Breast epithelium (tissue), 4 donors: Measurements from ENCODE around the gene PTPN1. TPM values are rescaled to one million over a fixed set of nuclear protein-coding genes. Genes with fewer than 3 reads are reported as not detected.

Source experiments
- DNase-seq, 2 donors: peaks; one replicate each; pipeline ENCODE4 v3.0.0-alpha.2; 2019; ENCODE audit warnings: low spot score in 2 of 2
- H3K27ac ChIP-seq, 2 donors: fragments of 200-600 bp; sonication (generic) in 1 of 2; one replicate each; pipeline ENCODE4 v1.5.1; 2016 to 2019; ENCODE audit warnings: mild to moderate bottlenecking in 1 of 2
- H3K27me3 ChIP-seq, 2 donors: fragments of 200-600 bp; sonication (generic) in 1 of 2; one replicate each; pipeline versions ENCODE4 v1.5.1 to v1.6.0; 2017 to 2019; ENCODE audit warnings: control low read depth in 1 of 2, mild to moderate bottlenecking in 1 of 2
- H3K36me3 ChIP-seq: fragments of 200-600 bp; one replicate; pipeline ENCODE4 v1.5.1; 2019
- H3K4me1 ChIP-seq, 2 donors: fragments of 200-600 bp; sonication (generic); one replicate each; pipeline ENCODE4 v1.5.1; 2016 to 2019; ENCODE audit warnings: control low read depth in 1 of 2
- H3K4me3 ChIP-seq, 3 donors: fragments of 200-600 bp; sonication (generic); 1 replicate in 2 of 3; 2 replicates in 1 of 3; pipeline ENCODE4 v1.5.1; 2016 to 2019; ENCODE audit warnings: mild to moderate bottlenecking in 3 of 3, moderate library complexity in 2 of 3
- H3K9me3 ChIP-seq, 2 donors: fragments of 200-600 bp; sonication (generic) in 1 of 2; one replicate each; pipeline ENCODE4 v1.5.1; 2016 to 2019; ENCODE audit warnings: control low read depth in 1 of 2
- POLR2A ChIP-seq: fragments of 450-650 bp; IDR thresholded peaks from one replicate; pipeline ENCODE4 v1.6.1; 2016; ENCODE audit warnings: antibody characterized with exemption, mild to moderate bottlenecking, moderate library complexity
- POLR2AphosphoS5 ChIP-seq, 3 donors: sonication (generic); formaldehyde crosslinking; IDR thresholded peaks; one replicate each; pipeline ENCODE4 v1.6.1; 2017; ENCODE audit warnings: antibody characterized with exemption in 3 of 3
- intact Hi-C: fragments of 100-400 bp; cut with DNase I; formaldehyde crosslinking; loops from one replicate; pipeline ENCODE4 v1.15.1; 2023; ENCODE audit warnings: low total_unique reads
- total RNA-seq, 3 donors: library from RNA; depleted of rRNA; stranded (reverse); fragments of >200 nt; gene quantifications; one replicate each; pipeline ENCODE4 v1.1.0, GENCODE V29; 2016
- TF ChIP-seq, protein P1 (sequence below), 3 donors: fragments of 450-650 bp; IDR thresholded peaks; one replicate each; pipeline ENCODE4 v1.5.1; 2016 to 2017; ENCODE audit warnings: antibody characterized with exemption in 3 of 3, mild to moderate bottlenecking in 3 of 3, moderate library complexity in 3 of 3

PTPN1 gene
- total RNA-seq, 3 donors from 2014 or later, result 23.8 to 29.2 (median 28.5) TPM

DNA sequence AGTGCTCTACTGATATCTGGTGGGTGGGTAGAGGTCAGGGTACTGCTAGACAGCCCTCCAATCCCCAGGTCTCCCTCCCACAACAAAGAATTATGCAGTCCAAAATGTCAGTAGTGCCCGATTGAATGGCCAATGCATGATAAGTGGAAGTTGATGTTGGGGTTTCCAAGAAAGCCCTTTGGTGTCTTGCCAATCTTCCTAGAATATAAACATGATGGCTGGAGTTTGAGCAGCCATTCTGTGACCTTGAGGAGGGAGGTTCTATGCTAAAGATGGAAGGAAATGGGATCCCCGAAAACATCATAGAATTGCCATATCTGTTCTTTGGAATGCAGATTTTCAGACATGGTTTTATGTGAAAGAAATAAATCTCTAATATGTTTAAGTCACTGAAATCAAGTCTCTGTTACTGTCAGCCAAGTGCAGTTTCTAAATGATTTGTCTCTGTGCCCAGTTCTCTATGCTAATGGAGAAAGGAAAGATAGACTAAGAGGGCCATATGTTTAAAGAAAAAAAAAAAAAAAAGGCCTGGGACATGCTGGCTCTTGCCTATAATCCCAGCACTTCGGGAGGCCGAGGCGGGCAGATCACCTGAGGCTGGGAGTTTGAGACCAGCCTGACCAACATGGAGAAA is 32.8 kb upstream of the PTPN1 start:
- intact Hi-C loops, result no loop called here
- DNase-seq, result no peak
- no peaks in the 10 kb centered on the region for H3K36me3 ChIP-seq
- no peaks in the 10 kb centered on the region for H3K27me3 ChIP-seq
- H3K4me1 ChIP-seq, result no peaks in the 10 kb centered on the region
- no peak overlapping the region for H3K4me3 ChIP-seq
- TF ChIP-seq POLR2A, result no peak
- TF ChIP-seq POLR2AphosphoS5 (IDR thresholded peaks at IDR 0.05), result no peak
- TF ChIP-seq, protein P1, sequence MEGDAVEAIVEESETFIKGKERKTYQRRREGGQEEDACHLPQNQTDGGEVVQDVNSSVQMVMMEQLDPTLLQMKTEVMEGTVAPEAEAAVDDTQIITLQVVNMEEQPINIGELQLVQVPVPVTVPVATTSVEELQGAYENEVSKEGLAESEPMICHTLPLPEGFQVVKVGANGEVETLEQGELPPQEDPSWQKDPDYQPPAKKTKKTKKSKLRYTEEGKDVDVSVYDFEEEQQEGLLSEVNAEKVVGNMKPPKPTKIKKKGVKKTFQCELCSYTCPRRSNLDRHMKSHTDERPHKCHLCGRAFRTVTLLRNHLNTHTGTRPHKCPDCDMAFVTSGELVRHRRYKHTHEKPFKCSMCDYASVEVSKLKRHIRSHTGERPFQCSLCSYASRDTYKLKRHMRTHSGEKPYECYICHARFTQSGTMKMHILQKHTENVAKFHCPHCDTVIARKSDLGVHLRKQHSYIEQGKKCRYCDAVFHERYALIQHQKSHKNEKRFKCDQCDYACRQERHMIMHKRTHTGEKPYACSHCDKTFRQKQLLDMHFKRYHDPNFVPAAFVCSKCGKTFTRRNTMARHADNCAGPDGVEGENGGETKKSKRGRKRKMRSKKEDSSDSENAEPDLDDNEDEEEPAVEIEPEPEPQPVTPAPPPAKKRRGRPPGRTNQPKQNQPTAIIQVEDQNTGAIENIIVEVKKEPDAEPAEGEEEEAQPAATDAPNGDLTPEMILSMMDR (IDR thresholded peaks at IDR 0.05), result no peak
- no peaks in the 10 kb centered on the region for H3K9me3 ChIP-seq
- no peak overlapping the region for H3K27ac ChIP-seq

DNA sequence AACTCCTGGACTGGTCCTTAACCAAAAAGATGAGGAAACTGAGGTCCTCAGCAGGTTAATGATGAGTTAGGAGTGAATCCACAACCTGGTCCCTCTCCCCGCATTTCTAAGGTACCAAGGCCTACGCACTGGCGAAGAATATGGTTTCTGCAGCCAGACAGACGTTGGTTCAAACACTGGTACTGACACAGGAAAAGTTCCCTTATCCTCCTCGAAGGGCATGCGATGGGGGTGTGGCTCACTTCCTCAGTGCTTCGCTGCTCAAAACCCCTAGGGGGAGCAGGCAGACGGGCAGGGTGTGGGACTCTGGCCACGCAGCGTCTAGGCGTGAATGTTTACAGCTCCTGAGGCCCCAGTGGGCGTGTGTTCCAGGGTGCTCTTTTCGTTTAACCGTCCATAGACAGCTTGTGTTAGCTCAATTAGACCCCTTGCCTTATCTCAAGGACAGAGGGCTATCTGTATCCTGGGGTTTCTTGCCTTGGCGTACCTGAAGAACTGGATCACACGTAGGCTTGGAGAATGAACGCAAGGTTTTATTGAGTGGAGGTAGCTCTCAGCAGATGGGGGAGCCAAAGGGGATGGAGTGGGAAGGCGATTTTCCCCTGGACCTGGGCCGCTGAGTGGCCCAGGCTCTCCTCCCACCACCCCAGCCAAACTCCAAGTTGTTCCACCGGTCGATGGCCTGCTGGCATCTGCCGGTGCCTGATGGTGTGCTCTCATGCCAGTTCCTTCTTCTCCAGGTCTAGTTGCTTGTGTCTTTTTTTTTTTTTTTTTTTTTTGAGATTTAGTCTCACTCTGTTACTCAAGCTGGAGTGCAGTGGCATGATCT is 31.8 kb upstream of the PTPN1 start:
- Histone ChIP-seq H3K27ac (no peak overlapping the region), H3K4me3 (no peak overlapping the region), H3K9me3 (no peaks in the 10 kb centered on the region), H3K4me1 (no peaks in the 10 kb centered on the region), H3K36me3 (no peaks in the 10 kb centered on the region), H3K27me3 (no peaks in the 10 kb centered on the region)
- peak; percentile 44 to 70 for DNase-seq
- intact Hi-C loops, result no loop called here
- TF ChIP-seq, protein P1 (IDR thresholded peaks at IDR 0.05), result peak; percentile 11 to 63 (median 60)
- TF ChIP-seq POLR2A, result no peak
- TF ChIP-seq POLR2AphosphoS5 (IDR thresholded peaks at IDR 0.05), result no peak

DNA sequence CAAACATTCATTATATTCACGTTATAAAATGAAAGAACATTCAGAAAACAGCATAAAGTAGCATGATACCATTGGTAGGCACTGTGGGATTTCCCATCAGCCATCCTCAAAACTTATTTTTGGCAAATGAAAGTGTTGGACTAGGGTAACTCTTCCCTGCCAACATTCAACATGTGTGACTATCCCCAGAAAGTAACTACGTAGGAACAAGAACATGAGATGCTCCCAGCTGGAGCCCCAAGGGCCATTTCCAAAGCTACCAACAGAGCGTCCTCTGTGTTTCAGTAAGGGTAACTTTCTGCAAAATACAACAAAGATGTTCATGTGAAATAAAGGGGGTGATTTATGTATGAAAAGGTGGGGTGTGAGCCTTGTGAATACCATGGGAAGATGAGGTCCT is 28.4 kb upstream of the PTPN1 start:
- intact Hi-C loops, result no loop called here
- no peaks in the 10 kb centered on the region for H3K4me1 ChIP-seq
- no peaks in the 10 kb centered on the region for H3K27me3 ChIP-seq
- H3K4me3 ChIP-seq, result no peak overlapping the region
- no peak for DNase-seq
- no peaks in the 10 kb centered on the region for H3K36me3 ChIP-seq
- TF ChIP-seq, protein P1 (IDR thresholded peaks at IDR 0.05), result no peak
- TF ChIP-seq POLR2AphosphoS5 (IDR thresholded peaks at IDR 0.05) (no peak), POLR2A (no peak)
- H3K9me3 ChIP-seq, result no peaks in the 10 kb centered on the region
- H3K27ac ChIP-seq, result no peak overlapping the region

DNA sequence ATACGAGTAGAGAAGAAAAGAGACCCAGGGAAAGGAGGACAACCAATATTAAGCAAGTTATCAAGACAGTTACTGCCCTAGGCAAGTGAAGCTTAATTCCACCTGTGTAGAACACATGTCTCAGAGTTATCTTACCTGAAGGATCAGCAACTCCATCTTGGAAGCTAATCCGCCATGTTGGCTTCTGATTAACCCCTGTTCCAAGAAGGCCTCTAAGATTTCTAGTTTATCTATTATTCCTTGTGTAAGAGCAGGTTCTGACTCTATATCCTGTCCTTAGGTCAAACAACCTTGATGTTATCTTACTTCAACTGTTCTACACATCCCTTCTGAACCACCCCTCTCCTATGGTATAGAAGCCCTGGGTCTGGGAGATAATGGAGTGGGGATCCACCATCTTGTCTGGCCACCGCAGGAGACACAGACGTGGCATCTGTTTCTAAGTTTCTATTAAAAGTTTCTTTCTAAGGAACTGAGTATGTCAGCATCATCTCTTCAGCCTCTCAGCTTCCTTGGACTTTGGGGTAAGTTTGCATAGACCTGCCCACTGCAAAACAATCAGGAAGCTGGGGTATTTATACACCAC is 27.7 kb upstream of the PTPN1 start:
- H3K4me3 ChIP-seq, result no peak overlapping the region
- intact Hi-C loops, result no loop called here
- H3K36me3 ChIP-seq, result no peaks in the 10 kb centered on the region
- no peaks in the 10 kb centered on the region for H3K4me1 ChIP-seq
- H3K27me3 ChIP-seq, result no peaks in the 10 kb centered on the region
- no peak for DNase-seq
- peak overlapping the region in 1 of 2 donors; percentile 90 for H3K27ac ChIP-seq
- H3K9me3 ChIP-seq, result no peaks in the 10 kb centered on the region
- TF ChIP-seq POLR2AphosphoS5 (IDR thresholded peaks at IDR 0.05), result no peak
- no peak for TF ChIP-seq POLR2A
- TF ChIP-seq, protein P1 (IDR thresholded peaks at IDR 0.05), result no peak
